Choroid plexus epithelial cell (primary cell): ENCODE data around the gene HSPB2.

ENCODE experiments used
- DNase-seq: peaks from one replicate; pipeline ENCODE4 v3.0.0-alpha.2; 2010; ENCODE audit warnings: low read depth
- H3K4me3 ChIP-seq: 2 replicates; pipeline ENCODE4 v1.5.1; 2011; ENCODE audit warnings: low read depth, mild to moderate bottlenecking, control low read depth, low read length, moderate library complexity
- CTCF ChIP-seq: conservative IDR thresholded peaks from 2 replicates; pipeline ENCODE4 v1.5.1; 2011; ENCODE audit warnings: low read depth, mild to moderate bottlenecking, control low read depth, inconsistent platforms, low read length, moderate library complexity

HSPB2 gene

GRCh38 chr11:111913997-111914396 lies 1.5 kb downstream of the HSPB2 start:
- peak; percentile 64 for DNase-seq
- no peak overlapping the region for H3K4me3 ChIP-seq

GRCh38 chr11:111916768-111917167 lies 4.2 kb downstream of the HSPB2 start:
- no peak for DNase-seq
- TF ChIP-seq CTCF: no peak
- H3K4me3 ChIP-seq: no peak overlapping the region

More at GRCh38 chr11:111913997-111914396, 1.5 kb downstream of the HSPB2 start:
- TF ChIP-seq CTCF: no peak

GRCh38 chr11:111917312-111917711 lies 4.8 kb downstream of the HSPB2 start:
- no peak for DNase-seq
- no peak for TF ChIP-seq CTCF

GRCh38 chr11:111917788-111918187 lies 5.3 kb downstream of the HSPB2 start:
- DNase-seq: no peak
- no peak for TF ChIP-seq CTCF
- H3K4me3 ChIP-seq: no peak overlapping the region

More at GRCh38 chr11:111917312-111917711, 4.8 kb downstream of the HSPB2 start:
- no peak overlapping the region for H3K4me3 ChIP-seq

- TF ChIP-seq CTCF: no peak
- DNase-seq: peak; percentile 76
- peak within 1 kb of the TSS; percentile 35 for H3K4me3 ChIP-seq
These were observed 6.1 kb downstream of the HSPB2 start, which contains the start of gene C11orf52 for GRCh38 chr11:111918390-111919256. TSS of gene C11orf52 (plus strand) at chr11:111918913. CDS start at chr11:111918973, 60 bp downstream.

GRCh38 chr11:111920908-111921307 lies 8.4 kb downstream of the HSPB2 start:
- H3K4me3 ChIP-seq: no peak overlapping the region
- no peak for TF ChIP-seq CTCF
- no peak for DNase-seq
